IMR-90 (cell line): Measurements from ENCODE around the gene IQCF6. TPM values are rescaled to one million over a fixed set of nuclear protein-coding genes. Genes with fewer than 3 reads are reported as not detected.

ENCODE experiments used
- ATAC-seq: fragments of 200-7000 bp; cut with Tn5 transposase; 2 replicates; pipeline ENCODE4 v1.9.1; 2020; ENCODE audit warnings: low read depth, mild to moderate bottlenecking, moderate library complexity
- BruUV-seq: library from RNA; stranded (reverse); fragments of 400-500 nt; replicated peaks from 2 replicates; lab custom pipeline; 2021; lab: Mats Ljungman, UMichigan
- CTCF ChIA-PET: fragments of 300-600 bp; formaldehyde crosslinking; extraction: SDS; loops from one replicate; lab custom pipeline; 2021; ENCODE audit warnings: antibody characterized with exemption; lab: Yijun Ruan, JAX
- POLR2A ChIA-PET: fragments of 300-600 bp; sonication (Branson Sonifier 250); formaldehyde crosslinking; loops from one replicate; lab custom pipeline; 2022; ENCODE audit warnings: antibody characterized with exemption; ENCODE audit not compliant: unreplicated experiment; lab: Charles Lee
- DNase-seq: peaks from one replicate; pipeline ENCODE4 v3.0.0; 2013
- H2AFZ ChIP-seq: replicated peaks from 2 replicates; pipeline ENCODE3; 2013; ENCODE audit warnings: low read length, mild to moderate bottlenecking; ENCODE audit not compliant: poor library complexity
- H2AK5ac ChIP-seq: 2 replicates; pipeline ENCODE4 v1.6.1; 2013; ENCODE audit warnings: low read depth, low read length, inconsistent platforms
- H2AK9ac ChIP-seq: replicated peaks from 2 replicates; pipeline ENCODE3; 2013; ENCODE audit warnings: mild to moderate bottlenecking, low read depth, low read length, moderate library complexity; ENCODE audit not compliant: poor library complexity
- H2BK120ac ChIP-seq: 2 replicates; pipeline ENCODE4 v1.6.1; 2013; ENCODE audit warnings: low read depth, low read length, inconsistent platforms
- H2BK15ac ChIP-seq: 3 replicates; pipeline ENCODE4 v1.6.1; 2013; ENCODE audit warnings: low read depth, low read length, inconsistent platforms
- H2BK20ac ChIP-seq: 2 replicates; pipeline ENCODE4 v1.6.1; 2013; ENCODE audit warnings: low read depth, mild to moderate bottlenecking, inconsistent platforms, low read length, moderate library complexity
- H2BK5ac ChIP-seq: 2 replicates; pipeline ENCODE4 v1.6.1; 2013; ENCODE audit warnings: mild to moderate bottlenecking, low read depth, low read length, inconsistent platforms; ENCODE audit not compliant: poor library complexity, severe bottlenecking
- H3K14ac ChIP-seq: replicated peaks from 2 replicates; pipeline ENCODE4 v1.6.1; 2013; ENCODE audit warnings: low read depth, low read length, inconsistent platforms
- H3K18ac ChIP-seq: 2 replicates; pipeline ENCODE4 v1.6.1; 2013; ENCODE audit warnings: low read depth, low read length, control low read depth
- H3K23ac ChIP-seq: 2 replicates; pipeline ENCODE4 v1.6.1; 2013; ENCODE audit warnings: low read depth, low read length, inconsistent platforms
- H3K27ac ChIP-seq: 2 replicates; pipeline ENCODE4 v1.5.1; 2013; ENCODE audit warnings: mild to moderate bottlenecking, control low read depth, low read length; ENCODE audit not compliant: insufficient read depth
- H3K27me3 ChIP-seq: 2 replicates; pipeline ENCODE4 v1.6.1; 2013; ENCODE audit warnings: low read length; ENCODE audit not compliant: control insufficient read depth, insufficient read depth
- H3K36me3 ChIP-seq: 2 replicates; pipeline ENCODE4 v1.6.1; 2013; ENCODE audit warnings: low read length, mixed read lengths; ENCODE audit not compliant: control insufficient read depth, insufficient read depth
- H3K4ac ChIP-seq: 2 replicates; pipeline ENCODE4 v1.6.1; 2013; ENCODE audit warnings: low read depth, low read length, inconsistent platforms
- H3K4me1 ChIP-seq: 2 replicates; pipeline ENCODE4 v1.6.1; 2013; ENCODE audit warnings: low read length, mixed read lengths; ENCODE audit not compliant: control insufficient read depth, insufficient read depth
- H3K4me2 ChIP-seq: 2 replicates; pipeline ENCODE4 v1.6.1; 2013; ENCODE audit warnings: low read depth, mild to moderate bottlenecking, control low read depth, low read length, moderate library complexity
- H3K4me3 ChIP-seq: 2 replicates; pipeline ENCODE4 v1.5.1; 2013; ENCODE audit warnings: low read depth, mild to moderate bottlenecking, control low read depth, low read length, moderate library complexity; ENCODE audit not compliant: insufficient read depth
- H3K56ac ChIP-seq: 2 replicates; pipeline ENCODE4 v1.6.1; 2013; ENCODE audit warnings: low read length, inconsistent platforms; ENCODE audit not compliant: insufficient read depth; ENCODE audit errors: extremely low read depth
- H3K79me1 ChIP-seq, 2 experiments: 2 replicates each; pipeline ENCODE4 v1.6.1; 2013; ENCODE audit warnings: low read length in 2 of 2, inconsistent platforms in 1 of 2, low read depth in 1 of 2
- H3K9ac ChIP-seq: 2 replicates; pipeline ENCODE4 v1.6.1; 2013; ENCODE audit warnings: low read depth, low read length, control low read depth
- H3K9me1 ChIP-seq: 2 replicates; pipeline ENCODE4 v1.6.1; 2013; ENCODE audit warnings: low read length, inconsistent platforms; ENCODE audit not compliant: insufficient read depth
- H3K9me3 ChIP-seq: 2 replicates; pipeline ENCODE4 v1.6.1; 2013; ENCODE audit warnings: low read length; ENCODE audit not compliant: control insufficient read depth, insufficient read depth
- H4K20me1 ChIP-seq: 2 replicates; pipeline ENCODE4 v1.6.1; 2013; ENCODE audit warnings: low read length, inconsistent platforms; ENCODE audit not compliant: insufficient read depth
- H4K5ac ChIP-seq: 2 replicates; pipeline ENCODE4 v1.6.1; 2013; ENCODE audit warnings: mild to moderate bottlenecking, low read depth, low read length, control low read depth
- H4K8ac ChIP-seq, 2 experiments: 2 replicates each; pipeline ENCODE4 v1.6.1; 2013; ENCODE audit warnings: low read depth in 2 of 2, low read length in 2 of 2, control low read depth in 1 of 2, inconsistent platforms in 1 of 2
- H4K91ac ChIP-seq: 2 replicates; pipeline ENCODE4 v1.6.1; 2013; ENCODE audit warnings: low read depth, low read length, inconsistent platforms; ENCODE audit not compliant: insufficient read depth
- BHLHE40 ChIP-seq: fragments of 150-350 bp; IDR thresholded peaks from 2 replicates; pipeline ENCODE4 v1.6.1; 2016; ENCODE audit warnings: mild to moderate bottlenecking, low read depth, low read length
- CEBPB ChIP-seq: IDR thresholded peaks from 2 replicates; pipeline ENCODE4 v1.6.1; 2012; ENCODE audit warnings: low read depth, low read length, improper control_type of control experiment
- CHD1 ChIP-seq: IDR thresholded peaks from 2 replicates; pipeline ENCODE4 v1.6.1; 2012; ENCODE audit warnings: low read depth, low read length, improper control_type of control experiment
- CTCF ChIP-seq: conservative IDR thresholded peaks from 2 replicates; pipeline ENCODE4 v1.5.1; 2012; ENCODE audit warnings: mild to moderate bottlenecking, low read depth, low read length, improper control_type of control experiment
- ELK1 ChIP-seq: fragments of 150-350 bp; IDR thresholded peaks from 2 replicates; pipeline ENCODE4 v1.6.1; 2016; ENCODE audit warnings: low read depth, mild to moderate bottlenecking, low read length, moderate library complexity, borderline replicate concordance
- FOS ChIP-seq: fragments of 150-350 bp; IDR thresholded peaks from 2 replicates; pipeline ENCODE4 v1.6.1; 2016; ENCODE audit warnings: low read depth, low read length
- MAFK ChIP-seq: IDR thresholded peaks from 2 replicates; pipeline ENCODE4 v1.6.1; 2012; ENCODE audit warnings: low read depth, low read length, improper control_type of control experiment
- MAZ ChIP-seq: IDR thresholded peaks from 2 replicates; pipeline ENCODE4 v1.6.1; 2012; ENCODE audit warnings: low read depth, mild to moderate bottlenecking, low read length, improper control_type of control experiment, moderate library complexity, borderline replicate concordance
- MXI1 ChIP-seq: IDR thresholded peaks from 2 replicates; pipeline ENCODE4 v1.6.1; 2012; ENCODE audit warnings: low read depth, mild to moderate bottlenecking, low read length, moderate library complexity, borderline replicate concordance
- NFE2L2 ChIP-seq: fragments of 150-350 bp; IDR thresholded peaks from 2 replicates; pipeline ENCODE4 v1.6.1; 2016; ENCODE audit warnings: low read depth, mild to moderate bottlenecking, low read length
- POLR2A ChIP-seq: IDR thresholded peaks from 2 replicates; pipeline ENCODE4 v1.6.1; 2012; ENCODE audit warnings: mild to moderate bottlenecking, low read depth, low read length
- RAD21 ChIP-seq: IDR thresholded peaks from 2 replicates; pipeline ENCODE4 v1.6.1; 2012; ENCODE audit warnings: low read length, improper control_type of control experiment
- RCOR1 ChIP-seq: IDR thresholded peaks from 2 replicates; pipeline ENCODE4 v1.6.1; 2012; ENCODE audit warnings: mild to moderate bottlenecking, low read length, improper control_type of control experiment; ENCODE audit not compliant: insufficient replicate concordance
- RFX5 ChIP-seq: IDR thresholded peaks from 2 replicates; pipeline ENCODE4 v1.8.0; 2012; ENCODE audit warnings: low read depth, mild to moderate bottlenecking, low read length, moderate library complexity
- SMC3 ChIP-seq: fragments of 150-350 bp; IDR thresholded peaks from 2 replicates; pipeline ENCODE4 v1.6.1; 2016; ENCODE audit warnings: low read depth, mild to moderate bottlenecking, antibody characterized with exemption, low read length, moderate library complexity
- USF2 ChIP-seq: fragments of 150-350 bp; IDR thresholded peaks from 2 replicates; pipeline ENCODE4 v1.6.1; 2017; ENCODE audit warnings: mild to moderate bottlenecking, antibody characterized with exemption, low read length, low read depth
- WGBS, 2 experiments: methylation state at CpG; one replicate each; pipeline versions ENCODE4 v1.1.5 to v1.1.7; 2013; ENCODE audit warnings: missing lambda C conversion rate in 2 of 2; ENCODE audit not compliant: insufficient read length in 1 of 2; ENCODE audit errors: extremely low coverage in 2 of 2; 5-methylcytosine and 5-hydroxymethylcytosine counted together
- dilution Hi-C: fragments of 300-500 bp; cut with HindIII; formaldehyde crosslinking; loops from one replicate; pipeline ENCODE4 v1.14.3; 2018; ENCODE audit warnings: low sequenced_read_pairs; ENCODE audit not compliant: unreplicated experiment
- in situ Hi-C: fragments of 300-500 bp; cut with MboI; formaldehyde crosslinking; loops from 3 replicates; pipeline ENCODE4 v1.14.3; 2019; ENCODE audit warnings: low sequenced_read_pairs, inconsistent platforms, mixed read lengths
- intact Hi-C: fragments of 100-400 bp; cut with micrococcal nuclease; formaldehyde crosslinking; loops from 2 replicates; pipeline ENCODE4 v1.10.0; 2022
- polyA plus RNA-seq, 3 experiments: library from polyadenylated mRNA; depleted of rRNA; stranded (reverse); fragments of >200 nt; gene quantifications; 2 replicates each; pipeline ENCODE4 v1.2.3, GENCODE V29; 2012; ENCODE audit warnings: low replicate concordance in 1 of 3
- total RNA-seq: library from RNA; depleted of rRNA; stranded (reverse); fragments of >200 nt; gene quantifications from 2 replicates; pipeline ENCODE4 v1.2.3, GENCODE V29; 2012

IQCF6 gene
- total and polyA plus RNA-seq, 2 of the 4 experiments (the other 2 are of a cell fraction), result not detected

GRCh38 chr3:51800750-51801125 lies 21.7 kb upstream of the IQCF6 start:
- H3K27ac ChIP-seq, result no peak overlapping the region
- DNase-seq (no peak), ATAC-seq (no peak)
- H3K4me3 ChIP-seq, result no peak overlapping the region
- H3K79me1 ChIP-seq, result no peaks in the 10 kb centered on the region
- H3K23ac ChIP-seq, result no peak overlapping the region
- H2AFZ ChIP-seq, result no peak overlapping the region
- intact Hi-C loops, result loop anchor here (1.0 to 5.0 kb wide), 3 partner anchors 88 to 413 kb away; partner anchors contain the start of gene MANF
- no peak overlapping the region for H2AK5ac ChIP-seq
- H2BK5ac ChIP-seq, result no peak overlapping the region
- H2BK15ac ChIP-seq, result no peak overlapping the region
- H3K36me3 ChIP-seq, result no peaks in the 10 kb centered on the region
- dilution Hi-C loops, result no loop called here
- no peaks in the 10 kb centered on the region for H3K9me1 ChIP-seq
- H4K8ac ChIP-seq, result no peak overlapping the region
- no peaks in the 10 kb centered on the region for H3K9me3 ChIP-seq
- no peak overlapping the region for H3K18ac ChIP-seq
- BruUV-seq, result no TSS peak
- ChIA-PET POLR2A (no interaction called here), CTCF (no interaction called here)
- TF ChIP-seq FOS (no peak), MAZ (no peak), BHLHE40 (no peak), ELK1 (no peak), USF2 (no peak), MAFK (no peak), MXI1 (no peak), SMC3 (no peak), CTCF (no peak), RFX5 (no peak), CHD1 (no peak), RAD21 (no peak), RCOR1 (no peak), CEBPB (no peak), POLR2A (no peak), NFE2L2 (no peak)
- no peak overlapping the region for H3K56ac ChIP-seq
- H4K20me1 ChIP-seq, result no peaks in the 10 kb centered on the region
- in situ Hi-C loops, result no loop called here
- peaks cover 9% of the 10 kb centered on the region for H3K27me3 ChIP-seq
- 44% methylated on average over 3 of the region's 5 CpGs; no CpG with 5 or more reads in 1 of the 2 experiments for WGBS, 2 experiments
- H4K91ac ChIP-seq, result no peak overlapping the region
- no peak overlapping the region for H2BK20ac ChIP-seq
- no peak overlapping the region for H3K14ac ChIP-seq
- no peak overlapping the region for H2BK120ac ChIP-seq
- no peak overlapping the region for H3K9ac ChIP-seq
- no peak overlapping the region for H2AK9ac ChIP-seq
- no peak overlapping the region for H3K4ac ChIP-seq
- no peaks in the 10 kb centered on the region for H3K4me1 ChIP-seq
- no peak overlapping the region for H3K4me2 ChIP-seq
- no peak overlapping the region for H4K5ac ChIP-seq
